Stimulated activated CD4-positive, alpha-beta T cell treated with anti-CD3 and anti-CD28 coated beads, Interleukin-1b, Interleukin-23, amount 100 ng/mL, for 48 hours (primary cell): ENCODE results near the gene HTRA1.

ENCODE experiments used
- DNase-seq: peaks from one replicate; pipeline ENCODE4 v3.0.0-alpha.2; 2020

The HTRA1 gene

DNA sequence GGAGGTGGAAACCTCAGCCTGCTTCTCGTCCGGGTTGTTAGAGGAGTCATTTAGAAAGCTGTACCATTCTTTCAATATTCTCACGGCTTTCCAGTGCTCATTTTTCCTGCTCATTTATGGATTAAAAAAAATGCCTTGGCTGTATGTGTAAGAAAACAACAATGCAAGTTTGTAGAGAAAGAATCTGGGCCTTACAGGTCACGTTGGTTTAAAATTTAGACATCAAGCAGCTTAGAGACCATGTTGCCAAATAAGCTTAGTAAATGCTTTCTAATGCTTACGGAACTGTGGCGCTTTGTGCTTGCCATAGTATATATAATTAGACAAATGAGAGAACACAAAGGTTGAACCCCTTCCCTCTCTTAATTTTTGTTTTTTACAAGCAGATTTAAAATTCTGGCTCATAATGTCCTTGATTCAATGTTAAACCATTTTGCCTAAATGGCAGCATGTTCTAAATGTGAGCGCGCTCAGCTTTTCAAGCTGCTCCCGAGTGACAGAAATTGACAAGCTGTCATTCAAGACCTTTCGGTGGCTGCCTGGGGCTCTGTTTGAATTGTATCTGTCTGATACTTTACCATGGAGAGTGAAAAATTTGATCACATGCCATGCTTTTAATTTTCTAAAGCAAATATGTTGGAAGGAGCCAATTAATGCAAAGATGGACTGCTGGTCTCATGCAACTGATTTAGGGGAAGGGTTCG is 5.8 kb upstream of the HTRA1 start:
- no peak for DNase-seq

- DNase-seq, result no peak
These were observed 3.4 kb upstream of the HTRA1 start for GRCh38 chr10:122457934-122458333.

DNA sequence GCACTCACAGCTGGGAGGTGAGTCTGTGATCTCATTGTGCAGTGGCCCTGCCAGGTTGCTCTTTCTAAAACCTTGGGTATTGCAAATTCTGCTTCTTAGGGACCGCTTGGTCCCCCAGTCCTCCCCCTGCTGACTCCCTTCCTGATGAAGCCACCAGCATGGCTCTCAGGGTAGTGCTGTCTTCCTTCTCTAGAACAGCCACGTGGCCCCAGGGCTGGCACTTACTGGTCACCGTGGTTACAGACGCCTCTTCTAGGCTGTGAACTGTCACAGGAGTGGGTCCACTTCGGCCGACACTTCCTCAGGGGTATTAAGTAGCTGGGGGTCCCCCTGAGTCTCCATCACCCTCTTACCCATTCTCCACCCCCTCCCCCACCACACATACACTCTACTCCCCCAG is 2.7 kb upstream of the HTRA1 start:
- DNase-seq, result no peak

DNA sequence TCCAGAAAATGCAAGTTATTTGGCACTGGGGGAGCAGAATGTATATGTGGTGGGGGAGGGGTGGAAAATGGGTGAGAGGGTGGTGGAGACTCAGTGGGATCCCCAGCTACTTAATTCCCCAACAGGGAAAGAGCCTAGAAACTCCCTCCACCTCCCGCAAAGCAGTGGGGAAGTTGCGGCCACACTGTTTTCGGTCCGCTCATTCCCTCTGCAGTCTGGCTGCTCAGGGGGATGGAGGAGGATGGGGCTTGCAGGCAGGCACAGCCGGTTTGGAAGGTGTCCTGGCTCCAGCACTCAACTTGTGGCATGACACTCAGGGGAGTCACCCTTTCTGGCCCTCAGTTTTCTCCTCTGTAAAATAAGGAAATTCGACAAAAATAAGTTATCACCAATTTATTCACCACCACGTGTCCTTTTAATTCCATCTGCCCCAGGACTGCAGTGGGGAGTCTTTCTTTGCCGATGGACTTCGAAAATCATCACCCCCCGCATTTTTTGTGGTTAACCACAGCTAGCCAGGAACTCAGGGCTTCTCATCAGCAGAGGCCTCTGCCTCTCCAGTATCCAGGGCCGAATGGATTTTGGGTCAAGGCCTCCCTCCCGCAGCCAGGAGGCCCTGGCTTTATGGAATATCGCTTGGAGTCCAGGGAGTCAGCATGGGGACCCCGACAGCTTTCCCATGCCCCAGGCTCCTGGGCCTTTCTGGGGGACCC is 1.6 kb upstream of the HTRA1 start:
- no peak for DNase-seq

DNA sequence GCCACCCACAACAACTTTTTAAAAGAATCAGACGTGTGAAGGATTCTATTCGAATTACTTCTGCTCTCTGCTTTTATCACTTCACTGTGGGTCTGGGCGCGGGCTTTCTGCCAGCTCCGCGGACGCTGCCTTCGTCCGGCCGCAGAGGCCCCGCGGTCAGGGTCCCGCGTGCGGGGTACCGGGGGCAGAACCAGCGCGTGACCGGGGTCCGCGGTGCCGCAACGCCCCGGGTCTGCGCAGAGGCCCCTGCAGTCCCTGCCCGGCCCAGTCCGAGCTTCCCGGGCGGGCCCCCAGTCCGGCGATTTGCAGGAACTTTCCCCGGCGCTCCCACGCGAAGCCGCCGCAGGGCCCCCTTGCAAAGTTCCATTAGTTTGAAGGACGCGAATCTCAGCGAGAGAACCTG is 461 bp upstream of the HTRA1 start:
- no peak for DNase-seq

DNA sequence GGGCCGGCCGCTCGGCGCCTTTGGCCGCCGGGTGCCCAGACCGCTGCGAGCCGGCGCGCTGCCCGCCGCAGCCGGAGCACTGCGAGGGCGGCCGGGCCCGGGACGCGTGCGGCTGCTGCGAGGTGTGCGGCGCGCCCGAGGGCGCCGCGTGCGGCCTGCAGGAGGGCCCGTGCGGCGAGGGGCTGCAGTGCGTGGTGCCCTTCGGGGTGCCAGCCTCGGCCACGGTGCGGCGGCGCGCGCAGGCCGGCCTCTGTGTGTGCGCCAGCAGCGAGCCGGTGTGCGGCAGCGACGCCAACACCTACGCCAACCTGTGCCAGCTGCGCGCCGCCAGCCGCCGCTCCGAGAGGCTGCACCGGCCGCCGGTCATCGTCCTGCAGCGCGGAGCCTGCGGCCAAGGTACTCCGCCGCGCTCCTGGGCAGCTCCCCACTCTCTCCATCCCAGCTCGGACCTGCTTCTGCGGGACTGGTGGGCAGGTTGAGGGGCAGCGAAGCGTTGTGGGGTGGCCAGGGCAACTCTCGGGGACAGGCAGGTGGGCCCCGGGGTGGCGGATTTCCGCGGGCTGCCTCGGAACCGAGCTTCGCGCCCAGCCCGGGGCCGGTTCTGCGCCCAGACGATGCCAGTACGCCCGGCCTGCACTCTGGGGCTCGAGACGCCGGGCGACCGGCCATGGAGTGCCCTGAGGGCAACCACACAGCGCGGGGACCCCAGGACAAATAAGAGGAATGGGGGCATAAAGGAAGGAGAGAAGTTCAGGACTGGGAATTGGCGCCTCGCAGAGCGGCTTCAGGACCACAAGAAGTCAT is 578 bp downstream of the HTRA1 start:
- no peak for DNase-seq

DNA sequence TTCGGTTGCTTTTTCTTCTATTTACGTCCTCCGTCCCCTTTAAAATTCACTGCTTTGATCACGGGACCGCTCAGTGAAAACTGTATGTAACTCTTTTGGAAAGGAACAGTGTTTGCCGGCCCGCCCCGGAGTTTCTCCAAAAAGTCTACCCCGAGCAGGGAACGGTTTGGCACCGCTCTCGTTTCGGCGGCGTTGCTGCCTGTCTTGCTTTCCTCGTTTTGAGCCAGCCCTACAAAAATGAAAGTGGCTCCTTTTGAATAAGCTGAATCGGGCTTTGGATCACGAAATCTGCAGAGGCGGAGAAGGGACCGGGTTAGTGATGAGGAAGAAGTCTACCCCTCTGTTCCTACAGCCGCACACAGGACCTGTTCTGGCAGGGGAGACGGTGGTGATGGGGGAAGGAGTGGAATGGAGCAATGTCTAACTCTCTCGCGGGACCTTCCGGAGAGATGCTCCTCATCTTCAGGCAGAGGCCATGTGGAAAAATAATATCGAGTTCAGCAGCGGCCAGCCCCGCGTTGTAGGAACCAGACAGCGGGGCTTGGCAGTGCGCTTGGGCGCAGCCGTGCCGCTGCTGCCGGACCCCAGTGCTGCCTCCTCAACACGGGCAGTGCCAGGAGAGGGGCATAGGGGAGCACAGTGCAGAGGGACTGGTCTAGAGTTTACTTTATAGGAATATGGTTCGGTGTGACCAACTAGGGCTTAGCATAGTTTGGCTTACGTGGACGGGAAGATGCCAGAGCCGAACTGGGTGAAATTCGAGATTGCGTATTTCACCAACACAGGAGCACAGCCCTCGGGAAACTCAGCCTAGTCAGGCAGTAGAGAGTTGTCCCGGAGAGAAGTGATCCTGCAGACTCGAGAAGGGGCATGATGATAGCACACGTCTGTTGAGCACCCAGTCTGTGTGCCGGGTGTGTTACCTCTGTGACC is 1.4 kb downstream of the HTRA1 start:
- DNase-seq, result no peak

DNA sequence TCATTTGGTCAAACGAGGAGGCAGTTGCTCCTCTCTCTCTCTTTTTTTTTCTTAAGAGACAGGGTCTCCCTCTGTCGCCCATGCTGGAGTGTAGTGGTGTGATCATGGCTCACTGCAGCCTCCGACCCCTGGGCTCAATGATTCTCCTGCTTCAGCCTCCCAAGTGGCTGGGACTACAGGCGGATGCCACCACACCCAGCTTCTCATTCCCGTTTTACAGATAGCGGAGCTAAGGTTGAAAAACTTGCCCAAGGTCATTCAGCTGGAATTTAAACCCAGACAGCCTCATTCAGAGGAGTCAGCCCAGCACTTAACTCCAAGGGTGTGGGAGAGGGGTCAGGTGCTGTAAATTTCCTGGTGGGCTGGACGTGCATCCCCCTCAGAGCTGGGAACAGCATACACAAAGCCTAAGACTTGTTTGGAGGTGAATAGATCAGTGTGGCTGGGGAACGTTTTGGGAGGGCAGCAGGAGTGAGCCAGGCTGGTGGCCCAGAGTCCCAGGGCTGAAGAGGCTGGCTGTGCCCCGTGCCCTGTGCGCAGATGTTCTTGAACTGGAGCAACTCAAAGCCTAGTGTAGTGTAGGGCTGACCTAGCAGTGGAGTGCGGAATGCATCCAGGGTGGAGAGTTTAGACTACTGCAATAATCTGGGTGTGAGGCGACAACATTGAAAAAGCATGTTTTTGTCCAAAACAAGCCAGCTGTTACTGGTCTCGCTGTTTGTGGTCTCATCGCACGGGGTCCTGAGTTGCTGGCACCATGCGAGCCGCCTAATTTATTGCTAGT is 2.3 kb downstream of the HTRA1 start:
- DNase-seq, result no peak

- no peak for DNase-seq
These were observed 2.8 kb downstream of the HTRA1 start for GRCh38 chr10:122464250-122464510.

GRCh38 chr10:122464586-122464985 is 3.2 kb downstream of the HTRA1 start:
- no peak for DNase-seq

DNA sequence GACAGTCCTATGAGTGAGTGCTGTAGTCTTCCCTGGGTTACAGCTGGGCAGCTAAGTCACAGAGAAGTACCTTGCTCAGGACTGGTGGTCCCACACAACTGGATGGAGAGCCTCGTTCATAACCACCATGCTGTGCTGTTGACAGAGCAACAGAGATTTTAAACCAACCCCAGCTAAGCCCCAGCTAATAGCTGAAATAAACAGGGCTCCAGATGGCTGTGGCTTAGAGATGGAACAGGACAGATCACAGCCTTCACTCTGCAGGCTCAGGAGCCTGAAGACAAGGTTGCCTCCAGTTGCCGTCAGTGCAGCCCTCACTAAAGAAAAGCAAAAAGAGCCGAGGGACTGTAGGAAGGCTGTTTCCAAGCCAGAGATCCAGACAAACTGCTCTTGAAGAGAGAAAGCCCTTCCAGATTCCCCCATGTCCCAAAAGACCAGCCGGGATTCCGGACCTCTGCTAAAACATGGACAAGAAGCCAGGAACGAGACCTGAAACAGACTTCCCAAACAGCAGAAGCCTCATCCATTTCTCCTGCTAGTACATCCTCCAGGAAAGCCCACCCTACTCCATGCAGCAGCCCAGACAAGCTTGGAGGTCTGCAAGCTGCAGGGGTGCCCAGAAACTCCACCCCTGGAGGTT is 4.2 kb downstream of the HTRA1 start:
- no peak for DNase-seq

DNA sequence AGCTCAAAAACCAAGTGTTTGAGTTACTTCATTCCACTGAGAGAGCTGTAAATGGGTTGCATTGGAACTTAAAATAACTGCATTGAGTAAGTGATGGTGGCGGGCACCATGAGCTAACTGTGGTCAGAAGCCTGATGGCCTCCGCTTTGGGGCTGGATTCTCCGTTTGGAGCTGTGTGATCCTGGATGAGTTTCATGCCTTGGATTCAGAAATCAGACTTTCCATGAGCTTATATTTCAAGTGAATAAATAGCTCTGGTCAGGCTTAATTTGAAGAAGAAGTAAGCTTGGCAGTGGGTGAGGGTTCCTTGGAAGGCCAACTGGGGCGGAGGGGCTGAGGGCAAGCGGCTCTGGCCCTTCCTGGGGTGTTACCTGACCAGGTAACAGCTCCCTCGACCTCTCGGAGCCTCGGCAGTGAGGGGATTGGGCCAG is 5.6 kb downstream of the HTRA1 start:
- DNase-seq, result no peak

DNA sequence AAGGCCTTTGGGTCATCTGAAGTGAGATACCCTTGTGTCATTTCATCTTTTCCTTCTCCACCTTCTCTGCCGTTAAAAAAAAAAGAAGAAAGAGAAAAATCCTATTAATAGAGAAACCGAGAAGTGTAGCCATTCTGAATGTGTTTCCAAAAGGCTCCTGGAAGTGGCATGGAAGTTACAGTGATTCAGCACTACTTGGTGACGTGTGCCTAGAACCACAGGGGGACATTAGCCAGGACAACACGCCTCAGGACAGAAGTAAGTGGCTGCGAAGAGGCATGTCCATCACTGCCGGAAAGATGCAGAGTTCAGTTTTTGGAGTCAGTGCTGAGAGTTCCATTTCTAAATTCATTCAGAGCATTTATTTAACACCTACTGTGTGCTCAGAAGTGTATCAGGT is 6.3 kb downstream of the HTRA1 start:
- no peak for DNase-seq

- DNase-seq, result no peak
These were observed 7.1 kb downstream of the HTRA1 start for GRCh38 chr10:122468307-122468925.

DNA sequence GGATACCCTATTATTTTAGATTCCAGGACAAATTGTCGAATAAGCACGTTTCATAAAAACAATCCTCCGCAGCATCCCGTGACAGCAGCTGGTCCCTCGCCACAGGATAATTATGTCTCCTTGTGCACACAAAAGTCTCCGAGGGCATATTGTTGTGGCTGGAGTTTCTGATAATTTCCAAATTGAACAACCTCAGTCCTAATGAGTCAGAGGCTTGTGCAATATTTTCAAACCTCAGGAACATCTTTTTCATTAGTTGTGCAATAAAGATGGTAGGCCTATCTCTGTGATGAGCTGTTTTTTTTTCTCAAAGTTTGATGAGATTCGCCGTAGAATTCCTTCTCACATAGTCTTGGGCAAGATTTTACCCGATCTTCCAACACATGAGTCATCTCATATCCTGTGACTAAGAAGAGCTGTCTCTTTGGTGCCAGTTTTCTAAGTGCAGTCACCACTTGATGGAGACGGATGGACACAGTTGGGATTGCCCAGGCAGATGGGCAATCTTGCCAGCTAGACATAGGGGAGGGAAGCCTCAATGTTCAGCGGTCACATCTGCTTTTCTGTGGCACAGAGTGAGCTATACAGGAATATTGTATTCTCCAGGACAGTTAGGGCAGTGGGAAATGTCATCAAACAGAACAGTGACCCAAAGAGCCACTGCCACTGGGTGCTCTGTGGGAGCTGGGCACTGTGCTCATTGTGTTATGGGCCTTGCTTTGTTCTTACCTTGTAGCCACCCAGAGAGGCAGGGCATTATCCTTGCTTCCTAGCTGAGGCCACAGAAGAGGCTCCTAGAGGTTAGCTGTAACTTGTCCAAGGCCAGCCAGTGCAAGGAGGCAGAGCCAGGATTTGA is 7.8 kb downstream of the HTRA1 start:
- no peak for DNase-seq

DNA sequence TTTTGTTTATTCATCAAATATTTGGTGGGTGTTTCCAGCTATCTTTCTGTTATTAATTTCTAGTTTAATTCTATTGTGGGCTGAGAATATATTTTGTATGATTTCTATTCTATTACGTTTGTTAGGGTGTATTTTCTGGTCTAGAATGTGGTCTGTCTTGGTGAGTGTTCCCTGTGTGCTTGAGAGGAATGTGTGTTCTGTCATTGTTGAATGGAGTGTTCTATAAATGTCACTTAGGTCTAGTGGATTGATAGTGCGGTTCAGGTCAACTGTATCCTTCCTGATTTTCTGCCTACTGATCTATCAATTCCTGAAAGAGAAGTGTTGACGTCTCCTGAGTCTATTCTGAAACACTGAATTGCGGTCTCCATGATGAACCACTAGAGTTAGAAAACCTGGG is 8.5 kb downstream of the HTRA1 start:
- no peak for DNase-seq

GRCh38 chr10:122471531-122472177 is 10.3 kb downstream of the HTRA1 start:
- no peak for DNase-seq

- no peak for DNase-seq
These were observed 11.8 kb downstream of the HTRA1 start for GRCh38 chr10:122473116-122473515.

- no peak for DNase-seq
These were observed 12.9 kb downstream of the HTRA1 start for GRCh38 chr10:122474131-122474818.
